ENCODE results near the gene SLC30A2.

The SLC30A2 gene

DNA sequence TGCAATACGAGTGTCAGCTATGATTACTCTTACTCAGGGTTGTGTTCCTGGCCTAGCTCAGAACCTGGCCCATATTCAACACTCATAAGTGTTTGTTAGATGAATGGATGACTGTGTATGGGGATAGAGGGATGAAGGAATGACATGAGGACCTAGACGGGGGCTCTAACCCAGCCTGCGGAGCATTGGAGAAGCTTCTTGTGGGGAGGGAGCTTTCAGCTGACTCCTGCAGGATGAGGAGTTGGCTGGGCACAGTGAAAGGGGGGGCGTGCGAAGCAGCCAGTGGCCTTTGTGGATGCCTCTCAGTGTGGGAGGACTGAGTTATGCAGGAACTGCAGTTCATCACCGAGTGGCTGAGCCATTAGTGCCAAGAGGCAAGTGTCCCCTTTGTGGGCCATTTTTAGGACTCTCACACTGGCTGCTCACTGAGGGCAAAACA, 25.6 kb downstream of the SLC30A2 start:
- DNase-seq: no peak

DNA sequence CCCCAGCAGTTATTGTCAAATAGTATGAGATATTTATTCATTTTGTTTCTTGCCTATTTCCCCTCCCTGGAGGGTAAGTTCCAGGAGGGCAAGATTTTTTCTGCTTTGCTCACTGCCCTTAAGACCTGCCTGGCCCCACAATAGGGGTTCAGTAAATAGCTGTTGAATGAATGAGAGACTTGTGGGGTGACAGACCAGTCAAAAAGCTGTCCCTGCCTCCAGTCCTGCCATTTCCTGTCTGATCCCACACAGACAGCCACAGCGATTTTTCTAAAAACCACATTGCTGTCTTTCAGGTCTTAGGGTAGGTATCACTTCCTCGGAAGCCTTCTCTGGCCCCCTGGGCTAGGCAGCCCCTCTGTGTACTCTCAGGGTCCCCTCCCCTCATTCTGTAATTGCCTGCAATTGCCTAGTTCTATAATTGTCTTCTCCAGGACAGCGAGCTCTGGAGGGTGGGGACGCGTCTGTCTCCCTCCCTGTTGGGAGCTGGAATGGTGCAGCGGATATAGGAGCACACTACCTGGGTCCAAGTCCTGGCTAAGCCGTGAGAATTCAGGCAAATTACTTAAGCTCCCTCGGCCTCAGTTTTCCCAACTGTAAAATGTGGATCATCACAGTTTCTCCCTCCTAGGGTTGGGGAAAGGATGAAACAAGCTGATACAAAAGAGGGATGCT, 26.1 kb downstream of the SLC30A2 start:
- DNase-seq: no peak

DNA sequence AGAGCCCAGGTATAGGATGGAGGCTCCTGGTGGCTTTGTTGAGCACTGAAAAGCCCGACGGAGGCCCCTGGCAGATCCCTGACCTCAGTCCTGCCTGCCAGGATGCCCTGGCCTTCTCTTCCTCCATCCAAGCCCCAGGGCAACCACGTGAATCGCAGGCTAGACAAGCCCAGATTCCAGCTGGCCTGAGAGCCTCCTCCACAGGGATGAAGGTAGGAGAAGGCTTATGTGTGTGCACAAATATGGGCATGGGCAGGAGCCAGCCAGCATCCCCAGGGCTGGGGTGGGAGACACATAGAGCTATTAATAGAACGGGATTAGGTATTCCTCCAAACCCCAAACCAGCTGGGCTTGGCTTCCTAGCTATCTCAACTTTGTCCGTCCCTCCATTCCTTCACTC, 28.3 kb downstream of the SLC30A2 start:
- DNase-seq: no peak

DNA sequence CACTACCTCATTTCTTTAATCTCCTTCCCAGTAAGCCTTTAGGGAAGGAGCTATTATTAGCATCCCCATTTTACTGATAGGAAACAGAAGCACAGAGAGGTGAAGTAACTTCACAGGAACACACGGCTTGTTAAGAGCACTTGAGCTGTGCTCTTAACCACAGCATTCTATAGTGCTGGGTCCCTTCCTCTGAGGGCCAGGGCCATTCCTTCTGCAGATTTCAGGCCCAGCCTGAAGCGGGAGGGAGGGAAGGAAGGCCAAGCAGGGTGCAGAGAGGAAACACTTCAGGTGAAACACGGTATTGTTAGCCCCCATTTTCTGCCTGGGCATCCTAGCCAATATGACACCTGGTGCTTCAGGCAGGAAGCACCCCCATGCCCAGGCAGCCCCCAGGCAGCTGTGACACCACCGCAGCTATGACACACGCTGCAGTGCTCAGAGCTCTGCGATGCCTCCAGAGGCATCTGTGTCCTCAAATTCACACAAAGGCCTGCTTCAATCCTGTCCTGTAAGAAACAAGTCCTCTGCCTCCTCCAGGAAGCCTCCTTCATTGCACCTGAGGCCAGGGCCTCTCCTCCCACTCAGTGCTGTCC, 28.9 kb downstream of the SLC30A2 start:
- DNase-seq: no peak

DNA sequence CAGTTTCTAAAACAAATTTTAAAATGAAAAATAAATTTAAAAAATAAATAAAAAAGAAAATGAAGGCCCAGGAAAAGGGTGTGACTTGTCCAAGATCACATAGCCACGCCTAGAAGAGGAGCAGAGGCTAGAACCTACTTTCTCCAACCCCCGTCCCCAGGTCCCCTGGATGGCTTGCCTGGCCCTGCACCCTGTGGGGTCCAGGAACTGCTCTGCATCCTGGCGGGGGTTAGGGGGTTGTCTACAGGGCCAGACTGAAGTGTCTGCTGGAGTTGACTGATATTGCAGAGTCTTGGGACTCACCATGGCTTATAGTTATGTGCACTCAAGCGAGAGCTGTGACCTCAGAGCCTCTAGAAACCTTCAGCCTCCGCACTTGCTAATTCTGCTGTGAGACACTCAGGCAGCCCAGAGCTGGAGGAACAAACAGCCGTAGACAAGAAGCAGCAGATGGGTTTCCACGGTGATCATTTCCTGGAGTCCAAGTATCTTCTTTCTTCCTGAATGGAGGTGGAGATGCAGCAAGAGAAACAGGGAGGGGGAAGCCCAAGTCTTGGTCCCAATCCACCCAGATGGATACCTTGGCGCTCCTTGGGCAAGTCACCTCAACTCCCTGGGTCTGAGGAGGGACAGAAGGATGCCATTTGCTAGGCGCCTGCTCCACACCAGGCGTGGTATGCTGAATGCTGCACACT, 29.5 kb downstream of the SLC30A2 start:
- no peak for DNase-seq

DNA sequence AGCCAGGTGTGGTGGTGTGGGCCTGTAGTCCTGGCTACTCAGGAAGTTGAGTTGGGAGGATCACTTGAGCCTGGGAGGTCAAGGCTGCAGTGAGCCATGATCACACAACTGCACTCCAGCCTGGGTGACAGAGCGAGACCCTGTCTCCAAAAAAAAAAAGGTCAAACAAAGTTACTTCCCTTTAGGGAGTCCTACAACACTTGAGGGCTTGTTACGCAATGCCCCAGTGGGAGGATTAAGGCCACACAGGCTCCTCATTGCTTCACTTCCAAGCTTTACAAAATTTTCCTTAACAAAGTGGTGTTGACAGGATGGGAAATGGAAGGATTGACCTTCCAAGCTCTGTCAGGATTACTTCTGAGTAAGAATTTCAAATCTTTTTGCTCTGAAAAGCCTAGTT, 30.6 kb downstream of the SLC30A2 start:
- no peak for DNase-seq

DNA sequence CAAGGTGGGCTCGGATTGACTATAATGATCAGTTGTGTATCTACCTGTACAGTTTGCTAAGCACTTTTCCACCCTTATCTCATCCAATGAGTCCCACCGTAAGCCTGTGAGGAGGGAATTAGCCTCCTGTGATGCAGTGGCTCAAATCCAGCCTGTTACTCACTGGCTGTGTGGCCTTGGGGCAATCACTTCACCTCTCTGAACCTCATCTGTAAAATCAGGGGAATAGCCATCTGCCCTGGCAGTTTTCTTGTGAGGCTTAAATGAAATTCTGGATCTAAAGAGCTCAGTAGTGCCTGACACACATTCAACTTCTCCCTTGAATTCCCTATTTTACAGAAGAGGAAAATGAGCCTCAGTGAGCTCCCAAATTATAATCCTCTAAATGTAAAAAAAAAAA, 31.7 kb downstream of the SLC30A2 start:
- no peak for DNase-seq

DNA sequence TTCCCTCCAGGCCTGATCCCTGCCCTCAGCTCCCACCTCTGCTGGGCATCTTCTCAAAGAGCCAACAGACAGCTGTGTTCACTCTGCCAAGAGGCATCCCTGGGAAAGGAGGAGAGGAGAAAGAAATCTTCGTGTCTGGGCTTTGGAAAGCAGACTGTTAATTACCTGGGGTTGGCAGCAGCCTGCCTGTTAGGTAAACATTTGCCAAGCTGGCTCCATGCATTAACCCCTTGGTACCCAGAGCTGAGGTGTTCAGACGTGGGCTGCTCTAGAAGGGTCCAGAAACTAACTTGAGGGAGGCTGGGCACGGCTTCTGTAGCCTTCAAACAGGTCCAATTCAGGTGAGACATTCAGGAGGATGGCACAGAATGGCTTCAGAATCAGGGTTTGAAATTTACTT, 33.1 kb downstream of the SLC30A2 start:
- DNase-seq: no peak

DNA sequence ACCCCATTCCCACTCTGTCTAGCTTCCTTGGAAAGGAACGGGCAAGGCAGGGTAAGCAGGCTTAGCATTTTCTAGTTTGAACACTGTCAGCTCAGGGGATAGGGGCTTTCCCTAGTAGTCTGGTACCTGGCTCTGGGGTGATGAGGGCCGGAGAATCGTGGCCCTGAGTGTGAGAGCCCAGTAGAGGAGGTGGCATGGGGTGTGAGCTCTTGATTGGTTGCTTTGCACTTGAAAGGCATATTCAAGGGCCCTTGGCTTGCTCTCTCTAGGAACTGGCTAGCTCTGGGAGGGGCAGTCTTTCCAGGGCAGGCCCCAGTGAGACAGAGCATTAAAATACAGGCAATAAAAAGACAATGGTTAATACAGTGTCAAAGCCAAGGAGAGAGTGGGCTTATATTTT, 35.1 kb downstream of the SLC30A2 start:
- DNase-seq: peak; percentile 55

DNA sequence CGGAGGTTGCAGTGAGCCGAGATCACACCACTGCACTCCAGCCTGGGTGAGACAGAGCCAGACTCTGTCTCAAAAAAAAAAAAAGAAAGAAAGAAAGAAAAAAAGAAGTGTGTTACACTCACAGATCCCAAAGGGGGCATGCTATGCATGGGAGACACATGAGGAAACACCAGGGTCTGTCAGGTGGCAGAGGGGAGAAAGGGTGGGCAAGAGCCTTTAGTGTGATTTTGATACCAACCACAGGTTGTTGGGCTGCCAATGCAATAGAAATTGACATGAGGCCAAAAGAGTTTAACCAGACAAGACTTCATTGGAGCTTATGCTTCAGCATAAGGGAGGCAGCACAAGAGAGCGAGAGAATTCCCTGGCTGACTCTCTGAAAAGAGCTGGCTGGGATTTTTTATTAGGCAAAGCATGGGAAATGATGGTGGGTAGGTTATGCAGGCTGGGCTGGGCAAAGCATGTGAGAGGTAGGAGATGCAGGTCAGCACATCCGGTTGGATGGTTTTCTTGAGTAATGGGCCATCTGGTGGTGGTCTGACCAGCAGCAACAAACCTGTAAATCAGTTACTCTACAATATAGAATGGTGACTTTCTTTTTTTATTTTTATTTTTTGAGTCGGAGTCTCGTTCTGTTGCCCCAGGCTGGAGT, 36.0 kb downstream of the SLC30A2 start:
- no peak for DNase-seq

DNA sequence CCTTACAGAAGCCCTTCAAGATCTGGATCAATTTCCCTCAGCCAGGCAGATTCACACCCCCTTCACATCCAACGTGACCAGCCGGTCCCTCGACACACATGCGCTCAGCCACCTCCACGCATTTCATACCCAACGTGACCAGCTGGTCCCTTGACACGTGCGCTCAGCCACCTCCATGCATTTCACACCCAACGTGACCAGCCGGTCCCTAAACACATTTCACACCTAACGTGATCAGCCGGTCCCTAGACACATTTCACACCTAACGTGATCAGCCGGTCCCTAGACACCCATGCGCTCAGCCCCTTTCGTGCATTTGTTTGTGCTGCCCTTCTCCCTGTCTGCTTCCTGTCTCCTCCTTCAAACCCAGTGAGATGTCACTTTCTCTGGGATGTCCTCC, 39.2 kb downstream of the SLC30A2 start:
- no peak for DNase-seq

DNA sequence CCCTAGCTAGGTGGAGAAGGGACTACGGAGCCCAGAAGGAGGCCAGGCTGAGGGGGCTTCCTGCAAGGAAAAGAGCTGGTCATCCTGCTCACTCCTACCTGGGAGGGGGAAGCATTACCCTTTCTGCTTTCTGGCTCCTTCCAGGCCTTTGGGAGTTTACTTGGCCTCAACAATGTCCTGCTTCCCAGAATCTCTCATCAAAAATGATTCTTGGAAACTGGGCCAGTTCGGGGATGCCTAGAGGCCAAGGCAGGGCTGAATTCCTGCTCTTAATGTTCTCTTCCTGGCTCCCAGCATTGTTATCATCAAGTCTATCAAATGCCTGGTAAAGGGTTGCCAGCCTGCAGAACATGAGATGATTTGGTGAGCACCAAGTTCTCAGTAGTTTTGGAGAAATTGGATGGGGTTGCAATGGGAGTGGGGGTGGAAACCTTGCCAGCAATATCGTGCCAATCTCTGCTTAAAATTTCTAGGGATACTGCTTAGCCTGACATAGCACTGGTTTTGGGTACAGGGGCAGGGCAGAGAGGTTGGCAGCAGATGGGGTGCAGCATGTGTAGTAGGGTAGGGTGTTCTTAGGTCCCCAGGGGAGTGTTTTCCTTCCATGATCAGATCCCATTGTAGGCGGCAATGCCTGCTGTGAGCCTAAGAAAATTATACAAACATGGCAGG, 40.3 kb downstream of the SLC30A2 start:
- no peak for DNase-seq

DNA sequence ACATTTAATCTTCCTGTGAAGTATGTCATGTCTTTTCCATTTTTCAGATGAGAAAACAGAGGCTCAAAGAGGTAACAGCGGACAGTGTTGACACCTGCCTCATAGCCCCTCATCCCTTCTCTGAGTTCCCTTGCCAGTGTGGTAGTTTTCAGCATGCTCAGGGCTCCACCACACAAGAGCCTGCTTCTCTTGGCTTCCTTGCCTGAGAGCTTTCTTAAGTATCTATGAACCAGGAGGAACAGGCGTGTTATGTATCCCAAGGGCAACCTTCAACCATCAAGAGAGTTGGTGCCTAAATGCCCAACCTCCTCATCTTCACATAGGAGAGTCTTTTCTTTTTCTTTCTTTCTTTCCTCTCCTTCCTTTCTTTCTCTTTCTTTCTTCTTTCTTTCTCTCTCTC, 42.2 kb downstream of the SLC30A2 start:
- no peak for DNase-seq

DNA sequence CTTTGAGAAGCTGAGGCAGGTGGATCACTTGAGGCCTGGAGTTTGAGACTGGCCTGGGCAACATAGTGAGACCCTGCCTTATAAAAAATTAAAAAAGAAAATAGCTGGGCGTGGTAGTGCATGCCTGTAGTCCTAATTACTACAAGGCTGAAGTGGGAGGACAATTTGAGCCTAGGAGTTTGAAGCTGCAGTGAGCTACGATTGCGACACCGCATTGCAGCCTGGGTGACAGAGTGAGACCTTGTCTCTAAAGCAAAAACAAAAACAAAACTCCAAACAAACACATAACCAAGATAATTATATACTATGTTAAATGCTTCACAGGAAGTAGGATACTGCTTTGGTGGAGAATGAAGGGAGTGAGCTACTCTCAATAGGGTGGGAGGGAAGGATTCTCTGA, 42.7 kb downstream of the SLC30A2 start:
- no peak for DNase-seq

DNA sequence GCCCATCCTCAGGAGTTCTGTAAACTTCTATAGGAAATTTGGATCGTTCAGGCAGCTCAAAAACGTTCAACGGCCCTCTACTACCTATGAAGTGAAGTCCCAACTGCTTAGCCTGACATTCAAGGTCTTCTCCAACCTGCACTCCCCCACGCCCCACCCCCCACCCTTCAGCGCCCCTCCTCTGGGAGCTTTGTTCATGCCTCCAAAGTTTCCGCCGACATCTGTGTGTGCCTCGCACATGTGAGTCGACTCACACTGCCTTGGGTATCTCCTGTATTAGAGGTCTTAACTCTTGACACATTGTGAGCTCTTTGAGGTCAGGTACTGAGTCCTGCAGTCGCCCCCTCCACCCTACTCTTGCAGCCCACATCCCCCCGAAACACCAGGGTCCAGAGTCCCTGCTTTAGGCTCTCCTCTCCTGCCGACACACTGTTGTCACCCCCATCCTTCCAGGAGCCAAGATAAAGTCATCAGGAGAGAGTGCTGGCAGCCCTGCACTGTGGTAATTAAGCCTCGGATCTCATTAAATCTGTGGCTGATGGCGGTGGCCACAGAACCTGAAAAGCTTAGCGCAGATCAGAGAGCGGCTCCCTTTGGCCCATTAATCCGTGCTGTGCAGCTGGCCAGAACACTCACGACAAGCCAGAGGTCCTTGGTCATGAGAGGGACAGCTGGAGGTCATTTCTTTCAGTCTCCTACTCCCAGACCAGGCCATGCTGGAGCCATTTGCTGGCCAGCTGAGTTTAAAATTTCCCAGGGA, 46.7 kb downstream of the SLC30A2 start:
- no peak for DNase-seq

DNA sequence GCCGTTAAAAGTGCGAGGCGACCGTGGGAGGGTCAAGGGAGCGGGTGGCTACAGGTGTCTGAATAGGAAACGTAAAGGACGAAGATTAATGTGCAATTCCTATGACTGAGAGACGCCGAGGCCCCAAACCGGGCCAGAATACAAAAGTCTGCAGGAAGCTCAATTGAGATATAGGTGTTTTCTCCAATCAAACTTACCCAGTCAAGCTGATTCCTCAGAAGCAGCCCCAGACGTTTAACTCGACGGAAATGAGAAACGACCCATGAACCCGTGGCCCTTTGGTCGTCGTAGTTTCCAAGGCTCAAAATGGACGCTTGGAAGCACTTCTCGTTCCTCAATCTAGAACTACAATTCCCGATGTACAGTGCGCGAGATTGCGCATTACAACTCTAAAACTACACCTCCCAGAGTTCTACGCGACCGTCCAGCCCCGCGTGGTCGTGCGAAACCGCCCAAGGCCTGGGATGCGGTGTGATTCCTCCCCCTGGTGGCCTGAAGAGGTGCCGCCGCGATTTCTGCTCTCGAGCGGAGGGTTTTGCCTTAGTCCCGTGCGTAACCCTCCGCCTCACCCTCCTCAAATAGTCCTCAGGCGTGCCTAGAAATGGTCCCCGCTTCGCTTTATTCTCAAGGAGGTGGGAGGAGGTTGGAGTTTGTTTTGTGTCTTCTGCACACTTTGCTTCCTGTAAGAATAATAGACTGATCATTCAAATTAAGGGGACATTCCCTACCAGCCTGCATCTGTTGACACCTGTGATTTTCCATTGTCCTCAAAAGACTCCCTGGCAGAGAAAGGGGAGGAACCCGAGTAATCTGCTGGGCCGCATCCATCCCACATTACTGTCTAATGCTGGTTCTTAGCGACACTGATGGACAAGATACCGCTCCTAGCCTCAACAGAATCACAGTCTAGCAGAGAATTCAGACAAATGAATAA, 47.8 kb downstream of the SLC30A2 start, which contains the start of gene PAFAH2:
PAFAH2 (minus strand) TSS at position 236 of the 934 bp plus-strand sequence. CDS start 7,247 bp downstream, outside the sequence.
- peak; percentile 95 for DNase-seq

DNA sequence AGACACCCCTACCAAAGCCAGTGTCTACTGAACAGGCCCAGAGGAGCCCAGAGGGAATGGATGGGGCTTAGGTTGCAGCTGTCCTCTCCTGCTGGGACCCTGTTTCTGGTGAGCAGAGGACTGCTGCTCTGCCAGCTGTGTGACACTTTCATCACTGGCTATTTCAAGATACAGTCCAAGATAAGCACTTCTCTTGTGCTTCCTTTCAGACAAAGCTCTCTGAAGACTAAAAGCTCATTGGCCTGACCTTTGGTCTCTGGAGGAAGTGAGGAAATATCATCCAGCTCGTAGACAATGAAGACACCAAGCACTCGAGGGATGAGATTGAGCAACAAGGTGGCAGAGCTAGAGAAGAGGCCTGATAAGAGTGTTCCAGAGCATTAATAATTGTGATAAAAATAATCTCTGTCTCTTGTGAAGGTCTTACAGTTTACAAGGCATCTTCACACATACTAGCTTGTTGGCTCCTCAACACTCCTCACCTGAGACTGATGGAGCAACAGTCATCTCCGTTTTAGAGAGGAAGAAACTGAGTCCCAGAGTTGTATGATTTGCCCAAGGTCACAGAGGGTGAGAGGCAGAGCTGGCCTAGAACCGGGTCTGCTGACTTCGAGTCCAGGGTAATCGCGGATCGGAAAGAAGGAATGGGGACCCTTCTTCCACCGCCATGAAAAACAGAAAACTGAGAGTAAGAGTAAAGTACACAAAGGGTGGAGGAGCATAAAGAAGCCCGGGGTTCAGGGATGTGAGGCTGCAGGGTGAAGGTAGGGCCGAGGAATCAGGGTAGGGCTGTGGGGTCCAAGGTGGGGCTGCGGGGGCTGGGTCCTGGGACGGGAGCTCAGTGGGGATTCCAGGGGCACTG, 48.7 kb downstream of the SLC30A2 start:
- no peak for DNase-seq

DNA sequence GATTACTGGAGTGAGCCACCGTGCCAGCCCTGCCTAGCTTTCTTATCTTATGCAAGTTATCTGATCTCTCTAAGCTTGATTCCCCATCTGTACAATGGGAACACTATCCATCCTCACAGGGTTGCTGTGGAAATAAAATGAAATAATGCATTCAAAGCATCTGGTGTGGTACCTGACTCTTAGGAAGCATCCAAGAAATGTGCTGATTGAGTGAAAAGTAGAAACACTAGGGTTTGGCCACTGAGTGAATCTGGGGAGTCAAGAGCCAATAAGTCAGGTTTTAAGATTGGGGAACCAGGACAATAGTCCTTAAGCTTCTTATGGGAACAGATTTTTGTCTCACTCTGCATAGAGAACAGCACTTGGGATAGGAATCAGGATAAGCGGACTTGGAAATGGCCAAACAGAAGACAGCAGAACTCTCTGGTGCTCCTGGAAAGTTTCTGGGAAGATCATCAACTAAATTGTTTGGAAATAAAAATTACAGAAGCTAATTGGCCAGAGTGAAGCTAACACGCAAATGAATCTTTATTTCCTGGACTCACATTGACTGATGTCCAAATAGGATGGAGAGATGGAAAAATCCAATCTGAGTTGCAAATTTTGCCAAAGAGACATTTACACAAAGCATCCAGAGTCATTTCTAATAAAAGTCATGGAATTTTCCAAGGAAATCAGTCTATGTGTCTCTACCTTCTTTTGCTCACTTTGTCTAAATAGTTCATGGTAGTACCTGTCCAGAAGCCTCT, 51.3 kb downstream of the SLC30A2 start:
- no peak for DNase-seq

DNA sequence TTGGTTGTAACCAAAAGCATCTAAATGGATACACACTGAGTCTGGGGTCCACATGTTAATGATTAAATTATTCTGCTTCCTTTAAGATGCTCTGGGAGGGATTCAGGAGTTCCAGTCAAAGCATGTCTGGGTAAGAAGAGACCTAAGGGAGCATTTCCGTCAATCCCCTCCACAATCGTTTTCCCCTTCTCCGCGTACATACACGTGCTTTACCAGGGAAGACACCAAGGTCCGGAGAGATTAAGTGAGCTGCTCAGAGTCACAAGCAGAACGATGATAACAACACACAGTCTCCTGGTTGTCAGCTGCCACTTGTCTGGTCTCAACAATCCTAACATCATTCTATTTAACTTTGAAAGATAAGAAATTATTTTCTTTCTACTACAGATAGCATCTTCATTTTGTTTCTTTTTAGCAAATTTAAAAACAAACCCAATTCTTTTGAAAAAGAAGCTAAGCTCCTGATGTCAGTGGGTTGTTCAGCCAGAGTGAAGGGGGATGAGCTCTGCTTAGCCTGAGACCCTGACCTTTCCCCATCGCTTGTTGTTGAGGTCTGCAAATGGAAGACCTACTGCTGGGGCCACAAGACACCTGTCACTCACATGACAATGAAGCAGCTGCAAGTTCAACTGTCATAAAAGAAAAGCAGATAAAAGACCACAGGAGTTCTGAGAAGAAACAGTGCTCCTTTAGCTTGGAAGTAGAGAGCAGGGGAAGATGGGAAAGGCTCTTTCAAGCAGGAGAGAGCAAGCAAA, 52.5 kb downstream of the SLC30A2 start:
- no peak for DNase-seq
